HTERT RPE-1 (cell line): ENCODE data around the gene TMPRSS4.

Experiments used
- in situ Hi-C: fragments of 300-500 bp; cut with MboI; formaldehyde crosslinking; loops from 4 replicates; pipeline ENCODE4 v1.14.3; 2020; ENCODE audit warnings: low sequenced_read_pairs

TMPRSS4 gene

DNA sequence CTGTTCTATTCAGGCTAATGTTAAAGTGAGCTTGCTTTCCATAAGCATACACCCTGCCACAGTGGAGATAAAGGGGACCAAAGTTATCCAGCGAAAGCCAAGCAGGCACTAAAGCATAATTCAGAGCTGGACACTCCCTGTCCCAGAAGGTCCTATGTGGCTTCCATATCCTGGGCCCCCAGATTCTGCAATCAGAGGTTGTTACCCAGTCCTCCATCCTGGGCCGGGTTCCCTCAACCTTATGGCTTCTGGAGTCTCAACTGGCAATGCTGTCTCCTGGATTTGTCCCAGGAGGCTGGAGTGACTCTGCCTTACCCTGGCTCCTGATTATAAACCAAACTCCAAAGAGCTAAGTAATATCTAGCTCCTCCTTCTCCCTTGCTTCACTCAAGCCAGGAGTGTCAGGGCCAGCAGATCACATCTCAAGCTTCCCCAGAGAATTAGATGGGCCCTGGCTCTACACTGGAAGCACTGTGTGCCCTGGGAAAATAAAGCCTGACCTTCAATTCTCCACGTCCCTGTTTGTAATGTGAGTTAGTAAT is 23.9 kb downstream of the TMPRSS4 start:
- in situ Hi-C loops, result no loop called here

- in situ Hi-C loops, result no loop called here
Observed at GRCh38 chr11:118102721-118103261, 25.9 kb downstream of the TMPRSS4 start.

DNA sequence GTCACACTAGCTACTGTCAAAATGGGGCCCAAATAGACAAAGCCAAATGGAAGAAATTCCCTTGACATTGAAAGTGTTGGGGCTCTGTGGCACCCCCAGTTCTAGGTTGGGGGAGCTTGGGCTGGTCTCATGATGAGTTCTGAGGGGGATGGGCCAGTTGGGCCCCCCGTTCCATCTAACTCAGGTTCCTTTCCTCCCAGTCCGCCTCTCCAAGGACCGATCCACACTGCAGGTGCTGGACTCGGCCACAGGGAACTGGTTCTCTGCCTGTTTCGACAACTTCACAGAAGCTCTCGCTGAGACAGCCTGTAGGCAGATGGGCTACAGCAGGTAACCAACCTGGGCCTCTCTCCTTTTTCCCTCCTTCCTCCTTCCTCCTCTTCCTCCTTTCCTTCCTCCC is 27.6 kb downstream of the TMPRSS4 start:
- in situ Hi-C loops, result no loop called here

GRCh38 chr11:118105657-118106305 is 28.9 kb downstream of the TMPRSS4 start:
- in situ Hi-C loops, result no loop called here

GRCh38 chr11:118106789-118107335 is 30.0 kb downstream of the TMPRSS4 start:
- in situ Hi-C loops, result no loop called here

DNA sequence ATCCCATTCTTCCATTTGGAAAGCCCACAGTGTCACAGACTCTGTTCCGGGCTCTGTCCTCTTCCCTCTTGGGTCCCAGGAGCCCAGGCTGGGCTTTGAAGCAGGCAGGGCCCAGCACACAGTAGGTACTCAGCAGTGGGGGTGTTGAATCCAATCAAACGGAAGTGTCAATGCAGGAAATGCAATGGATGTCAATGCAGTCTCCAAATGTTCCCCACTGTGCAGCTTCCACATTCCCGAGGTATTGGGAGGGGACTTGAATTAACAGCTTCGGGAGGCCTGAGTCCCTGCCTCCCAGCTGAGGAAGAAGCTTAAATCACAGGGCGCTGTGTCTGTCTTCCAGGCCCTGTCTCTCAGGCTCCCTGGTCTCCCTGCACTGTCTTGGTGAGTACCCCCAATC is 31.6 kb downstream of the TMPRSS4 start:
- in situ Hi-C loops, result no loop called here

DNA sequence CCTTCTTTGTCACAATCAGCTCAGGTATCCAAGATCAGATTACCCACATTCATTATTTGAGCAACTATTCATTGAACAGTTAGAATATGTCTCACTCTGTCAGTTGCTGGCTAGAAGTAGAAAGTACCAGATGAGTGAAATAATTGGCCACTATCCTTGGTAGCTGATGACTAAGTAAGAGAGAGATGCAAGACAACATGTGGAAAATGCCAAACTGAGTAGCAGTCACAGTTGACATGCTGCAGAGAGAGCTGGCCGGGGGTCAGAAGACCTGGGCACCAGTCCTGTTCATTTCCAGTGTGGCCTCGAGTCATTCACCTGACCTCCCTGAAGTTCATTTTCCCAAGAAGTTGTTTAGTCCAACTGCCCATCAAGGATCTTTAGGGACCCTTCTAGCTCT is 32.4 kb downstream of the TMPRSS4 start:
- in situ Hi-C loops, result no loop called here

DNA sequence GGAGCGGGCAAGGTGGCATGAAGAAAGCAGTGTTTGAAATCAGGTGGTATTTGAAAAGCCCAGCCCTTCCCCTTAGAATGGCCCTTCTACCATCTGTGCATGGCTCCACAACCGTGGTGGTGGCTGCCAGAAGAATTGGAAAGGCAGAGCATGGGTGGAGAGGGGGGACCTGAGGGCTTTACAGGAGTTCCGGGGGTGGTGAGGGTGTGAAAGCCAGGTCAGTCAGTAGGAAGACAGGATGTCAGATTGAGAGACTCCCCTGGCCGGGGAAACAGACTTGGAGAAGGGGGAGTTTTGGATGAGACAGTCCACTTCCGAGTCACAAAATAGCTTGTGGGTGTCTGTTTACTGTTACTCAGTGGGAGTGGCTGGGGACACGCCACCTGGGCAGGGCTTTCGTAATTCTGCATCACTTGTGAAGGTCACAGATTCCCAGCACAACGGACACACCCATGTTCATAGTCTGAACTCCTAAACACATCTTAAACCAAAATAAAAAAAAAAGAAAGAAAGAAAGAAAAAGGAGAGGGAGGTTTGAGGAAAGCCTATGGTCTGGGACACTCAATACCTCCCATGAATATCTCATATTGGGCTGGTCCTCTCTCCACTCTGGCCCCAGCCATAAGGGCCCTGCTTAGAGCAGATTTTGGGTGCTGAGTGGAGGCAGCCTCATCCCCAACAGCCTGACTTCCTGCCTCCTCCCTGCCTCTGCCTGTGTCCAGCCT is 34.3 kb downstream of the TMPRSS4 start:
- in situ Hi-C loops, result no loop called here

DNA sequence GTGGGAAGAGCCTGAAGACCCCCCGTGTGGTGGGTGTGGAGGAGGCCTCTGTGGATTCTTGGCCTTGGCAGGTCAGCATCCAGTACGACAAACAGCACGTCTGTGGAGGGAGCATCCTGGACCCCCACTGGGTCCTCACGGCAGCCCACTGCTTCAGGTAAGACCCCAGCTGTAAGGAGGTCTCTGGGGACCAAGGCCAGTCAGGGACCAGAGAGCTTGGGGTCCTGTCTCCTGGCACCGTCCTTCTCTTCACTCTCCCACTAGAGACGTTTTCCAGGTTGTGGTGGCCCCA is 34.8 kb downstream of the TMPRSS4 start:
- in situ Hi-C loops, result no loop called here

DNA sequence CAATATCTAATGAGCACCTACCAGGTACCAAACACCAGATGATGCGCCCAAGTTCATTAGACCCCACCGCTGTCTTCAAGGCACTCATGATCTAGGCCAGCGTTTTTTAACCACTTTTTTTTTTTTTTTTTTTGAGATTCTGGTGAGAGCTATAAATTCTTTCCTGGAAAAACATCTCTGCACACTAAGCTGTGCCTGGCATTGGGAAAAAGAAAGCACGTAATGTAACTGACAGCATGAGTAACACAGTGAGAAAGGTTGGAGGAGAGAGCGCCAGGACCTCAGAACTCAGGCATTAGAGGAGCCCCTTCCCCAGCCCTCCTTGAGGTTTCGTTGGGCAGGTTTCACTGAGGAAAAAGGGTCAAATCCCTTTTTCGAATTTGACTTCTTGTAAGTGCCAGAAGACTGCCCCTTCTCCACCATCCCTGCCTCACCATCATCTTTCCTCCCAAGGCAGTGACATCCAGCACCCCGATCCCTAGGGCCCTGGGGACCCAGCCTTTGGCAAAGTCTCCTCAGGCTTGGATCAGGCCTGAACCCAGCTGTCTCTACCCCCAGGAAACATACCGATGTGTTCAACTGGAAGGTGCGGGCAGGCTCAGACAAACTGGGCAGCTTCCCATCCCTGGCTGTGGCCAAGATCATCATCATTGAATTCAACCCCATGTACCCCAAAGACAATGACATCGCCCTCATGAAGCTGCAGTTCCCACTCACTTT is 36.0 kb downstream of the TMPRSS4 start:
- in situ Hi-C loops, result no loop called here

DNA sequence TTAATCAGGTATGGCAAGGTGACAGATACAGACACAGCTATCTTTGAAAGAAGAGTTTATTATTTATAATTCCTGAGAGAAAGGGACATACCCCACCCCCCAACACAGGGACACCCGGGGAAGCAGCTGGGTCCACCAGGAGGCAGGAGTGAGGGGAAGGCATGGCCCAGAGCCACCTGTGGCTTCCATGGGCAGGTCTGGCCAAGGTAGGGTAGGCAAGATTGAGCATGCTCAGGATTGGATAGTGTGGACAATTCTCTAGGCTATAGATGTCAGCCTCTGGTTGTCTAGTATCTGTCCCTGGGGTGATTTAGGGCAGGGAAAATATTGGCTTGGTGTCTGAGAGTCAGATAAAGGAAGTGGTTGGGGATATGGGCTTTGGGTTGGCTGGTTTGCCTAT is 37.4 kb downstream of the TMPRSS4 start:
- in situ Hi-C loops, result no loop called here

- in situ Hi-C loops, result no loop called here
Observed at GRCh38 chr11:118115048-118115447, 38.2 kb downstream of the TMPRSS4 start.

GRCh38 chr11:118117790-118118601 is 41.1 kb downstream of the TMPRSS4 start:
- in situ Hi-C loops, result no loop called here

DNA sequence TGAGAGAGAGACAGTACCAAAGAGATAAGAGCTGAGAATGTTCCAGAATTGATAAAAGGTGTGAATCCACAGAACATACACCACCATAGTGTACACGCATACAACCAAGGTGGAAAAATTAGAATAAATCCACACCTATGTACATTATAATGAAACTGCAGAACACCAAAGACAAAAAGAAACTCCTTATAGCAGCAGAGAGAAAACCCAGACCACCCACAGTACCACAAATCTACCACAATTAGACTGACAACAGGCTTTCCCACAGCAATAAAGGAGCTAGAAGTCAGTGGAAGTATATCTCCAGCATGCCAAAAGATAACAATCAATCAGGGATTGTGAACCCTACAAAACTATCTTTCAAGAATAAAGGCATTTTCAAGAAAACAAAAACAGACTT is 43.9 kb downstream of the TMPRSS4 start:
- in situ Hi-C loops, result no loop called here

- in situ Hi-C loops, result no loop called here
Observed at GRCh38 chr11:118124929-118125535, 48.2 kb downstream of the TMPRSS4 start.

DNA sequence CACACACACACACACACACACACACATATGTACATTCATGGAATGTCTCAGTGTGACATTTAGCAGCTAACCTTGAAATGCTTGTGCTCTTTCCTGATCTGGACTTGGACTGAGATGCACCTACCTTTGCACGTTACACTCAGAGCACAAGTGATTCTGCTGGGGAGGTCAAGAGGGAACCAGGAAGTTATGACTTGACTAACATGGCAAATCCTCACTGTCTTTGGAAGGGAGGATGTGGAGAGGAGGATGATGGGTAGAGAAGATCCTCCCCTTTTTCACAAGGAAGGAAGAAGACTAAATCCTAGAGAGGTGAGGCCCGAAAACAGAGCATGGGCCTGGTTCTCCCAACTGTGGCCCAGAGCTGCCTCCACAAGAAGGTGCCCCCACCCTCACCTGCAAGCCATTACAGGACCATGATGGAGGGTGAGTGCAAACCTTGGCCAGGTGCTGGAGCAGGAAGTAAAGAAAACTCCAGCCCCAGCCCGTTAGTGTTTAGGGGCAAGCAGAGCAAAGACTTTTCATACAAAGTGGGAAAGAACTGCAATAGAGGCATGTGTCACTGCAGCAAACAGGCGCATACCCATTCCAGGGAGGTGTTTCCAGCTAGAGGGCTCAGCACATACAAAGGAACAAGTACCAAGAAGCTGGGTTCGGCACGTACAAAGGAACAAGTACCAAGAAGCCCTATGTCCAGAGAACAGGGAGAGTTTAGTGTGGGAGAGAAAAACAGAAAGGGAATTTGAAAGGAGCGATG is 49.4 kb downstream of the TMPRSS4 start:
- in situ Hi-C loops, result no loop called here

GRCh38 chr11:118128310-118128709 is 51.4 kb downstream of the TMPRSS4 start:
- in situ Hi-C loops, result no loop called here

GRCh38 chr11:118128721-118129470 is 52.0 kb downstream of the TMPRSS4 start:
- in situ Hi-C loops, result no loop called here
